Measurements from ENCODE around the gene FBN3. TPM values are rescaled to one million over a fixed set of nuclear protein-coding genes. Genes with fewer than 3 reads are reported as not detected.

The FBN3 gene
- polyA plus RNA-seq, 1 donor (not counting 4 experiments of a cell fraction or from before 2014, with no cell fraction given), result not detected

- DNase-seq (ENCODE audit: low read depth, low spot score) (no peak), FAIRE-seq (no peak)
- no peaks in the 10 kb centered on the region for H3K36me3 ChIP-seq (ENCODE audit: control insufficient read depth in 2 of 2, extremely low read depth in 1 of 2, insufficient read depth in 2 of 2, low read length in 2 of 2)
- H3K27ac ChIP-seq (ENCODE audit: control insufficient read depth, insufficient read depth, low read length), result no peak overlapping the region
- no peaks in the 10 kb centered on the region for H3K27me3 ChIP-seq (ENCODE audit: control insufficient read depth, extremely low read depth, insufficient read depth, low read length)
- H3K4me2 ChIP-seq (ENCODE audit: control insufficient read depth, extremely low read depth, insufficient read depth, low read depth, low read length), result no peak overlapping the region
- no peaks in the 10 kb centered on the region for H4K20me1 ChIP-seq (ENCODE audit: control insufficient read depth, extremely low read depth, insufficient read depth, low read length)
- H3K79me2 ChIP-seq (ENCODE audit: control insufficient read depth, insufficient read depth, low read length), result no peaks in the 10 kb centered on the region
- no peaks in the 10 kb centered on the region for H3K9me3 ChIP-seq (ENCODE audit: control insufficient read depth, low read depth, low read length)
- dilution Hi-C loops (cut with MboI; ENCODE audit: extremely low pct_ligation_motif_present, low sequenced_read_pairs), result no loop called here
- no peak overlapping the region for H3K9ac ChIP-seq (ENCODE audit: control insufficient read depth, extremely low read depth, insufficient read depth, low read length)
- H3K4me3 ChIP-seq (ENCODE audit: control insufficient read depth in 2 of 3, extremely low read depth in 1 of 3, insufficient read depth in 2 of 3, low read depth in 1 of 3, low read length in 3 of 3), result no peak overlapping the region
- no peak overlapping the region for H2AFZ ChIP-seq (ENCODE audit: control insufficient read depth, low read length)
- H3K4me1 ChIP-seq (ENCODE audit: control insufficient read depth, extremely low read depth, insufficient read depth, low read length), result no peaks in the 10 kb centered on the region
- TF ChIP-seq EZH2 (IDR thresholded peaks at IDR 0.05; ENCODE audit: low read length), result no peak
- TF ChIP-seq, protein P1, sequence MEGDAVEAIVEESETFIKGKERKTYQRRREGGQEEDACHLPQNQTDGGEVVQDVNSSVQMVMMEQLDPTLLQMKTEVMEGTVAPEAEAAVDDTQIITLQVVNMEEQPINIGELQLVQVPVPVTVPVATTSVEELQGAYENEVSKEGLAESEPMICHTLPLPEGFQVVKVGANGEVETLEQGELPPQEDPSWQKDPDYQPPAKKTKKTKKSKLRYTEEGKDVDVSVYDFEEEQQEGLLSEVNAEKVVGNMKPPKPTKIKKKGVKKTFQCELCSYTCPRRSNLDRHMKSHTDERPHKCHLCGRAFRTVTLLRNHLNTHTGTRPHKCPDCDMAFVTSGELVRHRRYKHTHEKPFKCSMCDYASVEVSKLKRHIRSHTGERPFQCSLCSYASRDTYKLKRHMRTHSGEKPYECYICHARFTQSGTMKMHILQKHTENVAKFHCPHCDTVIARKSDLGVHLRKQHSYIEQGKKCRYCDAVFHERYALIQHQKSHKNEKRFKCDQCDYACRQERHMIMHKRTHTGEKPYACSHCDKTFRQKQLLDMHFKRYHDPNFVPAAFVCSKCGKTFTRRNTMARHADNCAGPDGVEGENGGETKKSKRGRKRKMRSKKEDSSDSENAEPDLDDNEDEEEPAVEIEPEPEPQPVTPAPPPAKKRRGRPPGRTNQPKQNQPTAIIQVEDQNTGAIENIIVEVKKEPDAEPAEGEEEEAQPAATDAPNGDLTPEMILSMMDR (optimal IDR thresholded peaks at IDR 0.05 in 1 of 3, IDR thresholded peaks at IDR 0.05 in 1 of 3, conservative IDR thresholded peaks at IDR 0.05 in 1 of 3; ENCODE audit: extremely low read depth in 1 of 3, insufficient read depth in 2 of 3, low read length in 3 of 3), result no peak
- no peaks in the 10 kb centered on the region for H3K9me1 ChIP-seq (ENCODE audit: control insufficient read depth, extremely low read depth, insufficient read depth, low read length)
These were observed 91.7 kb downstream of the FBN3 start for GRCh38 chr19:8057545-8058270.

DNA sequence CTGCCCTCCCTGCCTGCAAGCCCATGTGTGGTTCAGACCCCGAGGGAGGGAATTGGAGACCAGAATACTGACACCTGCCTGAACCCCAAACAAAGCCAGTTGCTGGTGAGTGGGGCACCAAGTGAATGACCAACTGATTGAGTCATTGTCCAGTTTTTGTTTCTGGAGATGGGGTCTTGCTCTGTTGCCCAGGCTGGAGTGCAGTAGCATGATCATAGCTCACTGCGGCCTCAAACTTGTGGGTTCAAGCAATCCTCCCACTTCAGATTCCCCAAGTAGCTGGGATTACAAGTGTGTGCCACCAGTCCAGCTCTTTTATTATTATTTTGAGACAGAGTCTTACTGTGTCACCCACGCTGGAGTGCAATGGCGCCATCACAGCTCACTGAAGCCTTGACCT, 92.9 kb downstream of the FBN3 start:
- no peaks in the 10 kb centered on the region for H3K4me1 ChIP-seq (ENCODE audit: control insufficient read depth, extremely low read depth, insufficient read depth, low read length)
- no peaks in the 10 kb centered on the region for H3K79me2 ChIP-seq (ENCODE audit: control insufficient read depth, insufficient read depth, low read length)
- TF ChIP-seq, protein P1 (optimal IDR thresholded peaks at IDR 0.05 in 1 of 3, IDR thresholded peaks at IDR 0.05 in 1 of 3, conservative IDR thresholded peaks at IDR 0.05 in 1 of 3; ENCODE audit: extremely low read depth in 1 of 3, insufficient read depth in 2 of 3, low read length in 3 of 3), result no peak
- TF ChIP-seq EZH2 (IDR thresholded peaks at IDR 0.05; ENCODE audit: low read length), result no peak
- no peak for FAIRE-seq
- no peaks in the 10 kb centered on the region for H3K9me1 ChIP-seq (ENCODE audit: control insufficient read depth, extremely low read depth, insufficient read depth, low read length)
- H2AFZ ChIP-seq (ENCODE audit: control insufficient read depth, low read length), result no peak overlapping the region
- H3K4me3 ChIP-seq (ENCODE audit: control insufficient read depth in 2 of 3, extremely low read depth in 1 of 3, insufficient read depth in 2 of 3, low read depth in 1 of 3, low read length in 3 of 3), result no peak overlapping the region
- H3K9ac ChIP-seq (ENCODE audit: control insufficient read depth, extremely low read depth, insufficient read depth, low read length), result no peak overlapping the region
- H4K20me1 ChIP-seq (ENCODE audit: control insufficient read depth, extremely low read depth, insufficient read depth, low read length), result no peaks in the 10 kb centered on the region
- H3K27me3 ChIP-seq (ENCODE audit: control insufficient read depth, extremely low read depth, insufficient read depth, low read length), result no peaks in the 10 kb centered on the region
- H3K9me3 ChIP-seq (ENCODE audit: control insufficient read depth, low read depth, low read length), result no peaks in the 10 kb centered on the region
- no peaks in the 10 kb centered on the region for H3K36me3 ChIP-seq (ENCODE audit: control insufficient read depth in 2 of 2, extremely low read depth in 1 of 2, insufficient read depth in 2 of 2, low read length in 2 of 2)
- dilution Hi-C loops (cut with MboI; ENCODE audit: extremely low pct_ligation_motif_present, low sequenced_read_pairs), result no loop called here
- no peak for DNase-seq (ENCODE audit: low read depth, low spot score)
- no peak overlapping the region for H3K27ac ChIP-seq (ENCODE audit: control insufficient read depth, insufficient read depth, low read length)
- H3K4me2 ChIP-seq (ENCODE audit: control insufficient read depth, extremely low read depth, insufficient read depth, low read depth, low read length), result no peak overlapping the region

Measured in keratinocyte (primary cell).